ENCODE results near the gene USHBP1. TPM values are rescaled to one million over a fixed set of nuclear protein-coding genes. Genes with fewer than 3 reads are reported as not detected.
A peak's percentile ranks its signal among the peaks of the same experiment; 100 is the strongest.
"Not testable (repeated sequence)": the region's sequence is repeated elsewhere in the genome, so short reads cannot be mapped to it uniquely, and the experiment has no call there.

USHBP1 gene
- total and polyA plus RNA-seq, 7 experiments from 2014 or later = 0.22 to 1.2 (median 0.49) TPM; not detected in 1

- ChIA-PET POLR2A (interaction anchor here (0.7 to 2.3 kb wide), 4 partner anchors 16 to 23 kb away, joined by 3 to 11 read pairs (median 4); partner anchors contain the start of gene BABAM1), CTCF (interaction anchor here (0.6 to 4.2 kb wide), 9 partner anchors 16 to 214 kb away, joined by 3 to 36 read pairs (median 3); partner anchors contain the start of genes ABHD8 and BABAM1)
- no peaks in the 10 kb centered on the region for H3K9me3 Mint-ChIP-seq
- peak; percentile 58 to 86 (median 70) for DNase-seq
- peak overlapping the region in 3 of 9 donors; percentile 56 to 72 (median 62) for H3K27ac Mint-ChIP-seq
- H3K4me1 ChIP-seq (ENCODE audit: control insufficient read depth in 2 of 2, insufficient read depth in 2 of 2, low read length in 2 of 2) = peaks cover 0 to 8% of the 10 kb centered on the region in 2 donors
- ATAC-seq = peak; percentile 97
- no peaks in the 10 kb centered on the region for H3K27me3 ChIP-seq (ENCODE audit: control insufficient read depth in 2 of 2, insufficient read depth in 2 of 2, low read length in 2 of 2)
- peak overlapping the region; percentile 62 for H3K4me3 ChIP-seq (ENCODE audit: low read length)
- peak overlapping the region; percentile 75 to 90 (median 81) for H3K4me3 Mint-ChIP-seq
- H3K27me3 Mint-ChIP-seq = peaks cover 0 to 4% (median 0%) of the 10 kb centered on the region in 5 donors
- H3K36me3 ChIP-seq (ENCODE audit: control insufficient read depth in 2 of 3, insufficient read depth in 3 of 3, low read length in 3 of 3) = peaks cover 0 to 14% (median under 1%) of the 10 kb centered on the region in 3 experiments
- intact Hi-C loops (cut with micrococcal nuclease) = loop anchor here (1.0 to 5.0 kb wide), 10 partner anchors 21 to 565 kb away; partner anchors contain the start of genes HAUS8 (in 1 of the 2), MYO9B (in 1 of the 2) and NWD1 (in 1 of the 2)
- H3K9me3 ChIP-seq (ENCODE audit: control insufficient read depth in 2 of 3, low read length in 3 of 3) = no peaks in the 10 kb centered on the region
- peaks cover 0 to 4% (median 0%) of the 10 kb centered on the region in 5 donors for H3K36me3 Mint-ChIP-seq
- H3K27ac ChIP-seq (ENCODE audit: low read depth, low read length) = no peak overlapping the region
- peaks cover 0 to 9% (median 3%) of the 10 kb centered on the region in 7 donors for H3K4me1 Mint-ChIP-seq
Measured at GRCh38 chr19:17282488-17283125, 18.1 kb upstream of the USHBP1 start.

- DNase-seq = peak in 3 of 9 donors; percentile 19 to 65 (median 33)
- Mint-ChIP-seq H3K27me3 (peaks cover 0 to 2% (median 0%) of the 10 kb centered on the region in 5 donors), H3K9me3 (no peaks in the 10 kb centered on the region), H3K4me3 (peak within 1 kb of the TSS; percentile 75 to 90 (median 81)), H3K27ac (peak within 1 kb of the TSS in 2 of 9 donors; percentile 62 to 72), H3K36me3 (peaks cover 0 to 13% (median 3%) of the 10 kb centered on the region in 5 donors), H3K4me1 (peaks cover 0 to 9% (median 3%) of the 10 kb centered on the region in 7 donors)
- Histone ChIP-seq H3K4me1 (ENCODE audit: control insufficient read depth in 2 of 2, insufficient read depth in 2 of 2, low read length in 2 of 2) (peaks cover 0 to 8% of the 10 kb centered on the region in 2 donors), H3K9me3 (ENCODE audit: control insufficient read depth in 2 of 3, low read length in 3 of 3) (no peaks in the 10 kb centered on the region), H3K27me3 (ENCODE audit: control insufficient read depth in 2 of 2, insufficient read depth in 2 of 2, low read length in 2 of 2) (no peaks in the 10 kb centered on the region), H3K4me3 (ENCODE audit: low read length) (peak within 1 kb of the TSS; percentile 62), H3K36me3 (ENCODE audit: control insufficient read depth in 2 of 3, insufficient read depth in 3 of 3, low read length in 3 of 3) (peaks cover 3 to 24% (median 3%) of the 10 kb centered on the region in 3 experiments), H3K27ac (ENCODE audit: low read depth, low read length) (no peak within 1 kb of the TSS)
- peak; percentile 56 for ATAC-seq
- intact Hi-C loops (cut with micrococcal nuclease) = loop anchor here (1.0 to 5.0 kb wide), 10 partner anchors 20 to 564 kb away; partner anchors contain the start of genes HAUS8 (in 1 of the 2), MYO9B (in 1 of the 2) and NWD1 (in 1 of the 2)
- CTCF ChIA-PET = interaction anchor here (0.6 to 4.2 kb wide), 10 partner anchors 15 to 213 kb away, joined by 3 to 36 read pairs (median 3); partner anchors contain the start of genes BABAM1 and USHBP1
- POLR2A ChIA-PET = interaction anchor here (1.2 to 2.3 kb wide), 6 partner anchors 15 to 206 kb away, joined by 4 to 11 read pairs (median 5); partner anchors contain the start of genes BABAM1, MYO9B and USE1
Measured at GRCh38 chr19:17281391-17282304, 17.1 kb upstream of the USHBP1 start, which contains the start of gene ANKLE1. ANKLE1 (plus strand) TSS chr19:17281901; CDS start chr19:17281921, 20 bp downstream.

GRCh38 chr19:17279436-17279835, 14.9 kb upstream of the USHBP1 start:
- Histone ChIP-seq H3K4me3 (ENCODE audit: low read length) (no peak overlapping the region), H3K27me3 (ENCODE audit: control insufficient read depth in 2 of 2, insufficient read depth in 2 of 2, low read length in 2 of 2) (no peaks in the 10 kb centered on the region), H3K4me1 (ENCODE audit: control insufficient read depth in 2 of 2, insufficient read depth in 2 of 2, low read length in 2 of 2) (peaks cover 0 to 8% of the 10 kb centered on the region in 2 donors), H3K36me3 (ENCODE audit: control insufficient read depth in 2 of 3, insufficient read depth in 3 of 3, low read length in 3 of 3) (peaks cover 3 to 46% (median 8%) of the 10 kb centered on the region in 3 experiments), H3K27ac (ENCODE audit: low read depth, low read length) (no peak overlapping the region), H3K9me3 (ENCODE audit: control insufficient read depth in 2 of 3, low read length in 3 of 3) (no peaks in the 10 kb centered on the region)
- ATAC-seq (no peak), DNase-seq (no peak)
- ChIA-PET POLR2A (interaction anchor here (0.9 kb wide), 1 partner anchor 95 kb away, joined by 3 read pairs; no protein-coding TSS in a partner anchor), CTCF (interaction anchor here (0.5 to 1.3 kb wide), 5 partner anchors 13 to 294 kb away, joined by 3 to 4 read pairs (median 4); no protein-coding TSS in a partner anchor)
- Mint-ChIP-seq H3K9me3 (no peaks in the 10 kb centered on the region), H3K4me3 (no peak overlapping the region), H3K27me3 (peaks cover 0 to 2% (median 0%) of the 10 kb centered on the region in 5 donors), H3K27ac (no peak overlapping the region), H3K36me3 (peaks cover 0 to 18% (median 8%) of the 10 kb centered on the region in 5 donors), H3K4me1 (peaks cover 0 to 9% (median 3%) of the 10 kb centered on the region in 7 donors)
- intact Hi-C loops (cut with micrococcal nuclease) = no loop called here

- no peak overlapping the region for H3K4me3 Mint-ChIP-seq
- POLR2A ChIA-PET = no interaction called here
- no peak for ATAC-seq
- Histone ChIP-seq H3K4me1 (ENCODE audit: control insufficient read depth in 2 of 2, insufficient read depth in 2 of 2, low read length in 2 of 2) (no peaks in the 10 kb centered on the region), H3K9me3 (ENCODE audit: control insufficient read depth in 2 of 3, low read length in 3 of 3) (no peaks in the 10 kb centered on the region), H3K27me3 (ENCODE audit: control insufficient read depth in 2 of 2, insufficient read depth in 2 of 2, low read length in 2 of 2) (no peaks in the 10 kb centered on the region), H3K36me3 (ENCODE audit: control insufficient read depth in 2 of 3, insufficient read depth in 3 of 3, low read length in 3 of 3) (peaks cover 8 to 75% (median 15%) of the 10 kb centered on the region in 3 experiments), H3K4me3 (ENCODE audit: low read length) (no peak overlapping the region), H3K27ac (ENCODE audit: low read depth, low read length) (no peak overlapping the region)
- no peak for DNase-seq
- intact Hi-C loops (cut with micrococcal nuclease) = no loop called here
- H3K9me3 Mint-ChIP-seq = no peaks in the 10 kb centered on the region
- H3K27ac Mint-ChIP-seq = no peak overlapping the region
- no peaks in the 10 kb centered on the region for H3K4me1 Mint-ChIP-seq
- CTCF ChIA-PET = no interaction called here
- H3K36me3 Mint-ChIP-seq = peaks cover 0 to 28% (median 8%) of the 10 kb centered on the region in 5 donors
- no peaks in the 10 kb centered on the region for H3K27me3 Mint-ChIP-seq
Measured at GRCh38 chr19:17275441-17276175, 11.1 kb upstream of the USHBP1 start.

GRCh38 chr19:17274892-17275291, 10.3 kb upstream of the USHBP1 start:
- H3K4me3 Mint-ChIP-seq; ATAC-seq; H3K27ac Mint-ChIP-seq; H3K4me1 ChIP-seq (ENCODE audit: control insufficient read depth in 2 of 2, insufficient read depth in 2 of 2, low read length in 2 of 2); H3K9me3 ChIP-seq (ENCODE audit: control insufficient read depth in 2 of 3, low read length in 3 of 3); H3K27me3 ChIP-seq (ENCODE audit: control insufficient read depth in 2 of 2, insufficient read depth in 2 of 2, low read length in 2 of 2); DNase-seq; H3K9me3 Mint-ChIP-seq; H3K27ac ChIP-seq (ENCODE audit: low read depth, low read length); H3K4me3 ChIP-seq (ENCODE audit: low read length); intact Hi-C loops (cut with micrococcal nuclease); H3K4me1 Mint-ChIP-seq; H3K27me3 Mint-ChIP-seq; POLR2A ChIA-PET; CTCF ChIA-PET: not testable (repeated sequence)
- peaks cover 0 to 28% (median 12%) of the 10 kb centered on the region in 5 donors for H3K36me3 Mint-ChIP-seq
- H3K36me3 ChIP-seq (ENCODE audit: control insufficient read depth in 2 of 3, insufficient read depth in 3 of 3, low read length in 3 of 3) = peaks cover 8 to 81% (median 15%) of the 10 kb centered on the region in 3 experiments

Measured in naive thymus-derived CD4-positive, alpha-beta T cell (primary cell).